HepG2 (cell line): Measurements from ENCODE around the gene PCYOX1L. TPM values are rescaled to one million over a fixed set of nuclear protein-coding genes. Genes with fewer than 3 reads are reported as not detected.

Experiments
- CREB1 ChIP-seq, 2 experiments: fragments of 450-650 bp in 1 of 2; IDR thresholded peaks; 2 replicates each; pipeline ENCODE4 v1.6.1; 2016 to 2017; ENCODE audit warnings: control low read depth in 1 of 2, mild to moderate bottlenecking in 1 of 2, missing compliant biosample characterization in 1 of 2, missing genetic modification characterization in 1 of 2
- IKZF1 ChIP-seq: fragments of 450-650 bp; IDR thresholded peaks from 2 replicates; pipeline ENCODE4 v1.7.1; 2016
- JUN ChIP-seq: sonication (generic); formaldehyde crosslinking; IDR thresholded peaks from 2 replicates; pipeline ENCODE4 v1.4.0; 2020; ENCODE audit warnings: mild to moderate bottlenecking, missing genetic modification reagents
- MIER3 ChIP-seq: IDR thresholded peaks from 2 replicates; pipeline ENCODE4 v1.6.1; 2016; ENCODE audit warnings: missing compliant biosample characterization, borderline replicate concordance
- MTF1 ChIP-seq: sonication (generic); formaldehyde crosslinking; IDR thresholded peaks from 2 replicates; pipeline ENCODE4 v1.5.0; 2020; ENCODE audit warnings: missing genetic modification reagents
- POLR2AphosphoS5 ChIP-seq: IDR thresholded peaks from 2 replicates; pipeline ENCODE4 v1.6.1; 2012; ENCODE audit warnings: low read depth, low read length
- SP2 ChIP-seq: sonication (generic); formaldehyde crosslinking; IDR thresholded peaks from 2 replicates; pipeline ENCODE4 v1.5.1; 2020; ENCODE audit warnings: mild to moderate bottlenecking, missing genetic modification reagents
- TMF1 ChIP-seq: sonication (generic); formaldehyde crosslinking; IDR thresholded peaks from 2 replicates; pipeline ENCODE4 v1.8.1; 2022; ENCODE audit warnings: low read depth, missing genetic modification reagents
- ZNF282 ChIP-seq: fragments of 450-650 bp; IDR thresholded peaks from 2 replicates; pipeline ENCODE4 v1.6.1; 2018; ENCODE audit not compliant: partially characterized antibody
- ZNF546 ChIP-seq: sonication (generic); formaldehyde crosslinking; conservative IDR thresholded peaks from 2 replicates; pipeline ENCODE4 v1.8.1; 2023; ENCODE audit warnings: mild to moderate bottlenecking, missing genetic modification reagents
- ZNF672 ChIP-seq: sonication (generic); formaldehyde crosslinking; IDR thresholded peaks from 2 replicates; pipeline ENCODE4 v1.8.1; 2022; ENCODE audit warnings: missing genetic modification reagents
- ZNF678 ChIP-seq: sonication (generic); formaldehyde crosslinking; IDR thresholded peaks from 2 replicates; pipeline ENCODE4 v1.4.0; 2020; ENCODE audit warnings: mild to moderate bottlenecking, missing genetic modification reagents
- polyA plus RNA-seq, 8 experiments: library from polyadenylated mRNA; depleted of rRNA in 3 of 8; stranded (reverse) in 7 of 8; unstranded in 1 of 8; fragments of >200 nt; fragmentation: Illumina TruSeq in 4 of 8; extraction: Trizol in 4 of 8; gene quantifications; 2 replicates each; pipeline versions ENCODE4 v1.2.1 to v1.2.3, GENCODE V29; 2011 to 2016; ENCODE audit warnings: low read depth in 4 of 8, missing spikeins in 1 of 8, mixed read lengths in 1 of 8; ENCODE audit not compliant: insufficient read depth in 1 of 8
- total RNA-seq, 5 experiments: library from RNA; depleted of rRNA; stranded (reverse); fragments of >200 nt; fragmentation: Illumina TruSeq; extraction: Trizol; gene quantifications; 2 replicates each; pipeline ENCODE4 v1.2.3, GENCODE V29; 2016; ENCODE audit warnings: low read depth in 1 of 5
- TF ChIP-seq, protein P1 (sequence below): sonication (generic); formaldehyde crosslinking; IDR thresholded peaks from 2 replicates; pipeline ENCODE4 v1.4.0; 2020; ENCODE audit warnings: missing genetic modification reagents
- TF ChIP-seq, protein P2 (sequence below), 2 experiments: fragments of 450-650 bp in 1 of 2; sonication (generic) in 1 of 2; formaldehyde crosslinking in 1 of 2; IDR thresholded peaks; 2 replicates each; pipeline versions ENCODE4 v1.6.1 to v1.8.0; 2016 to 2022; ENCODE audit warnings: antibody characterized with exemption in 1 of 2, mild to moderate bottlenecking in 1 of 2, missing genetic modification reagents in 1 of 2
- TF ChIP-seq, protein P3 (sequence below): sonication (generic); formaldehyde crosslinking; IDR thresholded peaks from 2 replicates; pipeline ENCODE4 v1.8.0; 2022; ENCODE audit warnings: low read depth, missing genetic modification reagents
- TF ChIP-seq, protein P4 (sequence below): sonication (generic); formaldehyde crosslinking; conservative IDR thresholded peaks from 2 replicates; pipeline ENCODE4 v1.4.0; 2020; ENCODE audit warnings: missing genetic modification reagents

Gene PCYOX1L
- total and polyA plus RNA-seq, 2 of the 13 experiments (the other 11 are each of a cell fraction or from before 2014, with no cell fraction given) = 1.00 to 3.7 TPM

DNA sequence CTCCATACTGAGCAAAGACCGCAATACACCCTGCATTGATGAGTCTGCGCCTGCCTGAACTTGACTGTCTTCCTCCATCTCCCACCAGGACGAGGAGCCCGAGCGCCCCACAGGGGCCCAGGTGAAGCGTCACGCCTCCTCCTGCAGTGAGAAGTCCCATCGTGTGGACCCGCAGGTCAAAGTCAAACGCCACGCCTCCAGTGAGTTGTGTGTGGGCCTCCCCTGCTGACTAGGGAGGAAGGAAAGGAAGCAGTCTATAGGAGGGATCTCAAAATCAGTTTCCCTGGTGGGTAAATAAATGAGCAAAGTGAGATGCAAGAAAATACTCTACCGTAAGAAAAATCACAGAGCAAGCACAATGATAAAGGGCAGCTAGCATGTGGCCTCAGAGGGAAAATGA, 35.3 kb upstream of the PCYOX1L start (continued):
- TF ChIP-seq, protein P1, sequence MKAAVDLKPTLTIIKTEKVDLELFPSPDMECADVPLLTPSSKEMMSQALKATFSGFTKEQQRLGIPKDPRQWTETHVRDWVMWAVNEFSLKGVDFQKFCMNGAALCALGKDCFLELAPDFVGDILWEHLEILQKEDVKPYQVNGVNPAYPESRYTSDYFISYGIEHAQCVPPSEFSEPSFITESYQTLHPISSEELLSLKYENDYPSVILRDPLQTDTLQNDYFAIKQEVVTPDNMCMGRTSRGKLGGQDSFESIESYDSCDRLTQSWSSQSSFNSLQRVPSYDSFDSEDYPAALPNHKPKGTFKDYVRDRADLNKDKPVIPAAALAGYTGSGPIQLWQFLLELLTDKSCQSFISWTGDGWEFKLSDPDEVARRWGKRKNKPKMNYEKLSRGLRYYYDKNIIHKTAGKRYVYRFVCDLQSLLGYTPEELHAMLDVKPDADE (CRISPR knock-in tag) = no peak
- TF ChIP-seq JUN (CRISPR knock-in tag) = no peak
- TF ChIP-seq, protein P2, sequence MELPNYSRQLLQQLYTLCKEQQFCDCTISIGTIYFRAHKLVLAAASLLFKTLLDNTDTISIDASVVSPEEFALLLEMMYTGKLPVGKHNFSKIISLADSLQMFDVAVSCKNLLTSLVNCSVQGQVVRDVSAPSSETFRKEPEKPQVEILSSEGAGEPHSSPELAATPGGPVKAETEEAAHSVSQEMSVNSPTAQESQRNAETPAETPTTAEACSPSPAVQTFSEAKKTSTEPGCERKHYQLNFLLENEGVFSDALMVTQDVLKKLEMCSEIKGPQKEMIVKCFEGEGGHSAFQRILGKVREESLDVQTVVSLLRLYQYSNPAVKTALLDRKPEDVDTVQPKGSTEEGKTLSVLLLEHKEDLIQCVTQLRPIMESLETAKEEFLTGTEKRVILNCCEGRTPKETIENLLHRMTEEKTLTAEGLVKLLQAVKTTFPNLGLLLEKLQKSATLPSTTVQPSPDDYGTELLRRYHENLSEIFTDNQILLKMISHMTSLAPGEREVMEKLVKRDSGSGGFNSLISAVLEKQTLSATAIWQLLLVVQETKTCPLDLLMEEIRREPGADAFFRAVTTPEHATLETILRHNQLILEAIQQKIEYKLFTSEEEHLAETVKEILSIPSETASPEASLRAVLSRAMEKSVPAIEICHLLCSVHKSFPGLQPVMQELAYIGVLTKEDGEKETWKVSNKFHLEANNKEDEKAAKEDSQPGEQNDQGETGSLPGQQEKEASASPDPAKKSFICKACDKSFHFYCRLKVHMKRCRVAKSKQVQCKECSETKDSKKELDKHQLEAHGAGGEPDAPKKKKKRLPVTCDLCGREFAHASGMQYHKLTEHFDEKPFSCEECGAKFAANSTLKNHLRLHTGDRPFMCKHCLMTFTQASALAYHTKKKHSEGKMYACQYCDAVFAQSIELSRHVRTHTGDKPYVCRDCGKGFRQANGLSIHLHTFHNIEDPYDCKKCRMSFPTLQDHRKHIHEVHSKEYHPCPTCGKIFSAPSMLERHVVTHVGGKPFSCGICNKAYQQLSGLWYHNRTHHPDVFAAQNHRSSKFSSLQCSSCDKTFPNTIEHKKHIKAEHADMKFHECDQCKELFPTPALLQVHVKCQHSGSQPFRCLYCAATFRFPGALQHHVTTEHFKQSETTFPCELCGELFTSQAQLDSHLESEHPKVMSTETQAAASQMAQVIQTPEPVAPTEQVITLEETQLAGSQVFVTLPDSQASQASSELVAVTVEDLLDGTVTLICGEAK (IDR thresholded peaks at IDR 0.05) = no peak
- TF ChIP-seq, protein P2 (CRISPR knock-in tag; IDR thresholded peaks at IDR 0.05) = no peak
- 0 out of 2 replicates have a peak, but pooled peaks have one; percentile 14 for TF ChIP-seq CREB1 (IDR thresholded peaks at IDR 0.05)
- TF ChIP-seq CREB1 (CRISPR knock-in tag; IDR thresholded peaks at IDR 0.05) = peak; percentile 71
- no peak for TF ChIP-seq ZNF672
- TF ChIP-seq, protein P3, sequence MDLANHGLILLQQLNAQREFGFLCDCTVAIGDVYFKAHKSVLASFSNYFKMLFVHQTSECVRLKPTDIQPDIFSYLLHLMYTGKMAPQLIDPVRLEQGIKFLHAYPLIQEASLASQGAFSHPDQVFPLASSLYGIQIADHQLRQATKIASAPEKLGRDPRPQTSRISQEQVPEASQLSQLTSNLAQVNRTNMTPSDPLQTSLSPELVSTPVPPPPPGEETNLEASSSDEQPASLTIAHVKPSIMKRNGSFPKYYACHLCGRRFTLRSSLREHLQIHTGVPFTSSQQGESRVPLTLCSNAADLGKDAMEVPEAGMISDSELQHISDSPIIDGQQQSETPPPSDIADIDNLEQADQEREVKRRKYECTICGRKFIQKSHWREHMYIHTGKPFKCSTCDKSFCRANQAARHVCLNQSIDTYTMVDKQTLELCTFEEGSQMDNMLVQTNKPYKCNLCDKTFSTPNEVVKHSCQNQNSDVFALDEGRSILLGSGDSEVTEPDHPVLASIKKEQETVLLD (CRISPR knock-in tag) = no peak
- TF ChIP-seq, protein P4, sequence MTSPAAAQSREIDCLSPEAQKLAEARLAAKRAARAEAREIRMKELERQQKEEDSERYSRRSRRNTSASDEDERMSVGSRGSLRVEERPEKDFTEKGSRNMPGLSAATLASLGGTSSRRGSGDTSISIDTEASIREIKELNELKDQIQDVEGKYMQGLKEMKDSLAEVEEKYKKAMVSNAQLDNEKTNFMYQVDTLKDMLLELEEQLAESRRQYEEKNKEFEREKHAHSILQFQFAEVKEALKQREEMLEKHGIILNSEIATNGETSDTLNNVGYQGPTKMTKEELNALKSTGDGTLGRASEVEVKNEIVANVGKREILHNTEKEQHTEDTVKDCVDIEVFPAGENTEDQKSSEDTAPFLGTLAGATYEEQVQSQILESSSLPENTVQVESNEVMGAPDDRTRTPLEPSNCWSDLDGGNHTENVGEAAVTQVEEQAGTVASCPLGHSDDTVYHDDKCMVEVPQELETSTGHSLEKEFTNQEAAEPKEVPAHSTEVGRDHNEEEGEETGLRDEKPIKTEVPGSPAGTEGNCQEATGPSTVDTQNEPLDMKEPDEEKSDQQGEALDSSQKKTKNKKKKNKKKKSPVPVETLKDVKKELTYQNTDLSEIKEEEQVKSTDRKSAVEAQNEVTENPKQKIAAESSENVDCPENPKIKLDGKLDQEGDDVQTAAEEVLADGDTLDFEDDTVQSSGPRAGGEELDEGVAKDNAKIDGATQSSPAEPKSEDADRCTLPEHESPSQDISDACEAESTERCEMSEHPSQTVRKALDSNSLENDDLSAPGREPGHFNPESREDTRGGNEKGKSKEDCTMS (CRISPR knock-in tag) = no peak
- TF ChIP-seq IKZF1 = no peak
- no peak for TF ChIP-seq SP2
- no peak for TF ChIP-seq ZNF282
- TF ChIP-seq TMF1 (CRISPR knock-in tag) = no peak
- TF ChIP-seq ZNF546 (CRISPR knock-in tag) = no peak
- no peak for TF ChIP-seq ZNF678 (CRISPR knock-in tag)
- no peak for TF ChIP-seq POLR2AphosphoS5
- no peak for TF ChIP-seq MIER3 (CRISPR knock-in tag)
- TF ChIP-seq MTF1 (CRISPR knock-in tag) = no peak
